ENCODE results near the gene ADRA2C. TPM values are rescaled to one million over a fixed set of nuclear protein-coding genes. Genes with fewer than 3 reads are reported as not detected.

The ADRA2C gene
- total RNA-seq, 1 donor from 2014 or later: 0.32 TPM

- peaks cover 36% of the 10 kb centered on the region for H3K27me3 Mint-ChIP-seq (ENCODE audit: unreplicated experiment)
- DNase-seq (ENCODE audit: extremely low spot score, unreplicated experiment): no peak
- no peaks in the 10 kb centered on the region for H3K4me1 Mint-ChIP-seq (ENCODE audit: unreplicated experiment)
- H3K4me3 Mint-ChIP-seq (ENCODE audit: unreplicated experiment): no peak overlapping the region
- no peaks in the 10 kb centered on the region for H3K9me3 Mint-ChIP-seq (ENCODE audit: unreplicated experiment)
- no peaks in the 10 kb centered on the region for H3K36me3 Mint-ChIP-seq (ENCODE audit: unreplicated experiment)
- no peak overlapping the region for H3K27ac Mint-ChIP-seq (ENCODE audit: unreplicated experiment)
- TF ChIP-seq CTCF (IDR thresholded peaks at IDR 0.05): no peak
Measured at GRCh38 chr4:3749081-3749480, 17.1 kb upstream of the ADRA2C start.

GRCh38 chr4:3750334-3750733, 15.9 kb upstream of the ADRA2C start:
- Mint-ChIP-seq H3K4me1 (ENCODE audit: unreplicated experiment) (no peaks in the 10 kb centered on the region), H3K9me3 (ENCODE audit: unreplicated experiment) (no peaks in the 10 kb centered on the region), H3K4me3 (ENCODE audit: unreplicated experiment) (no peak overlapping the region), H3K27me3 (ENCODE audit: unreplicated experiment) (peaks cover 37% of the 10 kb centered on the region), H3K36me3 (ENCODE audit: unreplicated experiment) (no peaks in the 10 kb centered on the region), H3K27ac (ENCODE audit: unreplicated experiment) (no peak overlapping the region)
- no peak for DNase-seq (ENCODE audit: extremely low spot score, unreplicated experiment)
- no peak for TF ChIP-seq CTCF (IDR thresholded peaks at IDR 0.05)

GRCh38 chr4:3752022-3752421, 14.2 kb upstream of the ADRA2C start:
- peaks cover 32% of the 10 kb centered on the region for H3K27me3 Mint-ChIP-seq (ENCODE audit: unreplicated experiment)
- H3K36me3 Mint-ChIP-seq (ENCODE audit: unreplicated experiment): no peaks in the 10 kb centered on the region
- DNase-seq (ENCODE audit: extremely low spot score, unreplicated experiment): no peak
- no peak for TF ChIP-seq CTCF (IDR thresholded peaks at IDR 0.05)
- no peaks in the 10 kb centered on the region for H3K4me1 Mint-ChIP-seq (ENCODE audit: unreplicated experiment)
- no peak overlapping the region for H3K4me3 Mint-ChIP-seq (ENCODE audit: unreplicated experiment)
- H3K27ac Mint-ChIP-seq (ENCODE audit: unreplicated experiment): no peak overlapping the region
- H3K9me3 Mint-ChIP-seq (ENCODE audit: unreplicated experiment): no peaks in the 10 kb centered on the region

- TF ChIP-seq CTCF (IDR thresholded peaks at IDR 0.05): no peak
- peaks cover 17% of the 10 kb centered on the region for H3K27me3 Mint-ChIP-seq (ENCODE audit: unreplicated experiment)
- no peaks in the 10 kb centered on the region for H3K4me1 Mint-ChIP-seq (ENCODE audit: unreplicated experiment)
- DNase-seq (ENCODE audit: extremely low spot score, unreplicated experiment): no peak
- no peaks in the 10 kb centered on the region for H3K9me3 Mint-ChIP-seq (ENCODE audit: unreplicated experiment)
- no peak overlapping the region for H3K27ac Mint-ChIP-seq (ENCODE audit: unreplicated experiment)
- no peak overlapping the region for H3K4me3 Mint-ChIP-seq (ENCODE audit: unreplicated experiment)
- H3K36me3 Mint-ChIP-seq (ENCODE audit: unreplicated experiment): no peaks in the 10 kb centered on the region
Measured at GRCh38 chr4:3753726-3754412, 12.3 kb upstream of the ADRA2C start.

- no peak for TF ChIP-seq CTCF (IDR thresholded peaks at IDR 0.05)
- H3K36me3 Mint-ChIP-seq (ENCODE audit: unreplicated experiment): no peaks in the 10 kb centered on the region
- H3K4me1 Mint-ChIP-seq (ENCODE audit: unreplicated experiment): no peaks in the 10 kb centered on the region
- H3K27ac Mint-ChIP-seq (ENCODE audit: unreplicated experiment): no peak overlapping the region
- no peak for DNase-seq (ENCODE audit: extremely low spot score, unreplicated experiment)
- no peak overlapping the region for H3K4me3 Mint-ChIP-seq (ENCODE audit: unreplicated experiment)
- H3K9me3 Mint-ChIP-seq (ENCODE audit: unreplicated experiment): no peaks in the 10 kb centered on the region
- peaks cover 17% of the 10 kb centered on the region for H3K27me3 Mint-ChIP-seq (ENCODE audit: unreplicated experiment)
Measured at GRCh38 chr4:3756343-3757059, 9.7 kb upstream of the ADRA2C start.

Measured in osteocyte (in vitro differentiated cells).